Neural progenitor cell (in vitro differentiated cells): ENCODE data around the gene CHD2. TPM values are rescaled to one million over a fixed set of nuclear protein-coding genes. Genes with fewer than 3 reads are reported as not detected.

ENCODE experiments used
- DNase-seq: peaks from one replicate; pipeline ENCODE4 v3.0.0-alpha.2; 2016; ENCODE audit warnings: low spot score
- H2AFZ ChIP-seq: fragments of 200-600 bp; sonication (generic); replicated peaks from 2 replicates; pipeline ENCODE4 v1.6.1; 2016; ENCODE audit warnings: antibody characterized with exemption
- H3F3A ChIP-seq: fragments of 200-600 bp; sonication (generic); 2 replicates; pipeline ENCODE4 v1.6.1; 2016; ENCODE audit warnings: antibody characterized with exemption, low read depth
- H3K27ac ChIP-seq: fragments of 200-600 bp; sonication (generic); 2 replicates; pipeline ENCODE4 v1.5.1; 2016; ENCODE audit warnings: mild to moderate bottlenecking
- H3K27me3 ChIP-seq: fragments of 200-600 bp; sonication (generic); 2 replicates; pipeline ENCODE4 v1.6.1; 2016; ENCODE audit warnings: mild to moderate bottlenecking, moderate library complexity
- H3K36me3 ChIP-seq: fragments of 200-600 bp; sonication (generic); 2 replicates; pipeline ENCODE4 v1.5.1; 2016
- H3K4me1 ChIP-seq: fragments of 200-600 bp; sonication (generic); 2 replicates; pipeline ENCODE4 v1.6.1; 2016; ENCODE audit warnings: mixed run types
- H3K4me2 ChIP-seq: fragments of 200-600 bp; sonication (generic); 2 replicates; pipeline ENCODE4 v1.6.1; 2016
- H3K4me3 ChIP-seq: fragments of 200-600 bp; sonication (generic); 2 replicates; pipeline ENCODE4 v1.5.1; 2016
- H3K79me2 ChIP-seq: fragments of 200-600 bp; sonication (generic); 2 replicates; pipeline ENCODE4 v1.6.1; 2016; ENCODE audit warnings: low read depth
- H3K9ac ChIP-seq: fragments of 200-600 bp; sonication (generic); 2 replicates; pipeline ENCODE4 v1.6.1; 2016
- H3K9me3 ChIP-seq: fragments of 200-600 bp; sonication (generic); 2 replicates; pipeline ENCODE4 v1.5.1; 2016; ENCODE audit warnings: low read depth
- H4K20me1 ChIP-seq: fragments of 200-600 bp; sonication (generic); 2 replicates; pipeline ENCODE4 v1.6.1; 2016; ENCODE audit warnings: low read depth
- H3K27ac Mint-ChIP-seq: 3 replicates; pipeline ENCODE4 v1.8.0; 2021; ENCODE audit warnings: mixed read lengths
- H3K27me3 Mint-ChIP-seq: 2 replicates; pipeline ENCODE4 v1.8.0; 2022; ENCODE audit warnings: low read depth, mild to moderate bottlenecking, inconsistent platforms, moderate library complexity, mixed read lengths; ENCODE audit not compliant: insufficient read depth
- H3K36me3 Mint-ChIP-seq: 3 replicates; pipeline ENCODE4 v1.8.0; 2021; ENCODE audit warnings: mixed read lengths
- H3K4me1 Mint-ChIP-seq: 3 replicates; pipeline ENCODE4 v1.8.0; 2021; ENCODE audit warnings: mixed read lengths
- H3K4me3 Mint-ChIP-seq: 3 replicates; pipeline ENCODE4 v1.8.0; 2021; ENCODE audit warnings: mild to moderate bottlenecking, moderate library complexity, mixed read lengths
- H3K9me3 Mint-ChIP-seq: 3 replicates; pipeline ENCODE4 v1.8.0; 2020; ENCODE audit warnings: mixed read lengths
- CTCF ChIP-seq: fragments of 200-600 bp; sonication (generic); IDR thresholded peaks from 2 replicates; pipeline ENCODE4 v1.5.1; 2017; ENCODE audit warnings: antibody characterized with exemption, mild to moderate bottlenecking
- EZH2 ChIP-seq: fragments of 200-600 bp; sonication (generic); IDR thresholded peaks from 2 replicates; pipeline ENCODE4 v1.6.1; 2017; ENCODE audit warnings: antibody characterized with exemption, mild to moderate bottlenecking, moderate library complexity
- EZH2phosphoT487 ChIP-seq: fragments of 200-600 bp; sonication (generic); IDR thresholded peaks from 2 replicates; pipeline ENCODE4 v1.6.1; 2017; ENCODE audit warnings: antibody characterized with exemption
- total RNA-seq: library from RNA; depleted of rRNA; stranded (reverse); fragments of >200 nt; gene quantifications from 2 replicates; pipeline ENCODE4 v1.2.3, GENCODE V29; 2015; ENCODE audit warnings: low replicate concordance

CHD2 gene
- total RNA-seq, 1 donor from 2014 or later, result 128 TPM

GRCh38 chr15:92962914-92963313 is 62.8 kb downstream of the CHD2 start:
- no peak overlapping the region for H3K4me3 ChIP-seq
- H3K27me3 Mint-ChIP-seq, result peaks cover 3% of the 10 kb centered on the region
- peaks cover 75% of the 10 kb centered on the region for H3K36me3 Mint-ChIP-seq
- H4K20me1 ChIP-seq, result peaks cover 51% of the 10 kb centered on the region
- H3K4me1 ChIP-seq, result no peaks in the 10 kb centered on the region
- no peak overlapping the region for H3K9ac ChIP-seq
- no peaks in the 10 kb centered on the region for H3K27me3 ChIP-seq
- peaks cover 90% of the 10 kb centered on the region for H3K79me2 ChIP-seq
- DNase-seq, result no peak
- no peak overlapping the region for H3K27ac ChIP-seq
- peaks cover 57% of the 10 kb centered on the region for H3K36me3 ChIP-seq
- H3F3A ChIP-seq, result peaks cover 25% of the 10 kb centered on the region
- H3K9me3 Mint-ChIP-seq, result peaks cover 18% of the 10 kb centered on the region
- no peak overlapping the region for H3K27ac Mint-ChIP-seq
- no peak overlapping the region for H3K4me3 Mint-ChIP-seq
- H3K9me3 ChIP-seq, result no peaks in the 10 kb centered on the region
- TF ChIP-seq EZH2 (no peak), CTCF (no peak), EZH2phosphoT487 (no peak)
- H3K4me2 ChIP-seq, result no peak overlapping the region
- H3K4me1 Mint-ChIP-seq, result no peaks in the 10 kb centered on the region
- H2AFZ ChIP-seq, result no peak overlapping the region

GRCh38 chr15:92963794-92964193 is 63.7 kb downstream of the CHD2 start:
- no peak overlapping the region for H3K27ac Mint-ChIP-seq

GRCh38 chr15:92968926-92969651 is 69.0 kb downstream of the CHD2 start:
- no peaks in the 10 kb centered on the region for H3K9me3 Mint-ChIP-seq
- no peaks in the 10 kb centered on the region for H3K27me3 Mint-ChIP-seq
- Histone ChIP-seq H3K27ac (no peak overlapping the region), H3K79me2 (peaks cover 72% of the 10 kb centered on the region), H3K9me3 (no peaks in the 10 kb centered on the region), H2AFZ (no peak overlapping the region), H3K9ac (no peak overlapping the region), H4K20me1 (peaks cover 20% of the 10 kb centered on the region), H3K36me3 (peaks cover 52% of the 10 kb centered on the region), H3K4me3 (no peak overlapping the region), H3F3A (peaks cover 32% of the 10 kb centered on the region), H3K4me2 (no peak overlapping the region), H3K4me1 (no peaks in the 10 kb centered on the region), H3K27me3 (no peaks in the 10 kb centered on the region)
- peaks cover 63% of the 10 kb centered on the region for H3K36me3 Mint-ChIP-seq
- no peak overlapping the region for H3K27ac Mint-ChIP-seq
- no peak overlapping the region for H3K4me3 Mint-ChIP-seq
- TF ChIP-seq EZH2 (no peak), CTCF (no peak), EZH2phosphoT487 (no peak)
- H3K4me1 Mint-ChIP-seq, result no peaks in the 10 kb centered on the region
- no peak for DNase-seq

More at GRCh38 chr15:92963794-92964193, 63.7 kb downstream of the CHD2 start:
- Histone ChIP-seq H4K20me1 (peaks cover 55% of the 10 kb centered on the region), H3K4me2 (no peak overlapping the region), H3K9me3 (no peaks in the 10 kb centered on the region), H3K79me2 (peaks cover 90% of the 10 kb centered on the region), H3F3A (peaks cover 29% of the 10 kb centered on the region), H3K9ac (no peak overlapping the region), H3K27me3 (no peaks in the 10 kb centered on the region), H3K4me3 (no peak overlapping the region), H3K36me3 (peaks cover 55% of the 10 kb centered on the region), H3K27ac (no peak overlapping the region), H3K4me1 (no peaks in the 10 kb centered on the region), H2AFZ (no peak overlapping the region)
- Mint-ChIP-seq H3K27me3 (peaks cover 3% of the 10 kb centered on the region), H3K36me3 (peaks cover 75% of the 10 kb centered on the region), H3K9me3 (peaks cover 18% of the 10 kb centered on the region), H3K4me3 (no peak overlapping the region), H3K4me1 (no peaks in the 10 kb centered on the region)
- TF ChIP-seq CTCF (no peak), EZH2phosphoT487 (no peak), EZH2 (no peak)
- DNase-seq, result no peak
